K562 (cell line): ENCODE results near the gene MLXIPL. TPM values are rescaled to one million over a fixed set of nuclear protein-coding genes. Genes with fewer than 3 reads are reported as not detected.

Experiments
- AFF1 ChIP-seq, 2 experiments: fragments of 450-650 bp; IDR thresholded peaks; 2 replicates each; pipeline ENCODE4 v1.6.1; 2018; ENCODE audit warnings: mild to moderate bottlenecking in 2 of 2, low read depth in 1 of 2; ENCODE audit not compliant: partially characterized antibody in 2 of 2
- CLOCK ChIP-seq: fragments of 250-450 bp; sonication (Bioruptor Pico); IDR thresholded peaks from 2 replicates; pipeline ENCODE4 v1.4.0; 2020; ENCODE audit warnings: mild to moderate bottlenecking, moderate library complexity, borderline replicate concordance
- EHMT2 ChIP-seq: fragments of 450-650 bp; IDR thresholded peaks from 2 replicates; pipeline ENCODE4 v1.6.1; 2018; ENCODE audit warnings: antibody characterized with exemption
- ETV1 ChIP-seq: fragments of 450-650 bp; conservative IDR thresholded peaks from 2 replicates; pipeline ENCODE4 v1.6.1; 2016; ENCODE audit warnings: missing genetic modification characterization, control low read depth, low read depth, missing compliant biosample characterization
- FOXA1 ChIP-seq: fragments of 450-650 bp; IDR thresholded peaks from 2 replicates; pipeline ENCODE4 v1.6.1; 2016; ENCODE audit warnings: mild to moderate bottlenecking, borderline replicate concordance
- IRF2 ChIP-seq: sonication (generic); formaldehyde crosslinking; IDR thresholded peaks from 2 replicates; pipeline ENCODE4 v1.8.1; 2022; ENCODE audit warnings: mild to moderate bottlenecking, missing genetic modification reagents
- KDM1A ChIP-seq, 2 experiments: fragments of 450-650 bp; IDR thresholded peaks; 2 replicates each; pipeline ENCODE4 v1.6.1; 2016; ENCODE audit warnings: mild to moderate bottlenecking in 2 of 2
- MECOM ChIP-seq: fragments of 250-450 bp; sonication (Bioruptor Pico); IDR thresholded peaks from 2 replicates; pipeline ENCODE4 v1.8.0; 2022; ENCODE audit warnings: inconsistent platforms
- MYBL2 ChIP-seq, 2 experiments: fragments of 450-650 bp in 1 of 2; sonication (generic) in 1 of 2; formaldehyde crosslinking in 1 of 2; IDR thresholded peaks; 2 replicates each; pipeline versions ENCODE4 v1.6.1 to v1.8.1; 2017 to 2022; ENCODE audit warnings: borderline replicate concordance in 1 of 2, inconsistent platforms in 1 of 2, low read depth in 1 of 2, mild to moderate bottlenecking in 1 of 2, missing genetic modification reagents in 1 of 2, moderate library complexity in 1 of 2
- NR2C2 ChIP-seq, 2 experiments: fragments of 200-800 bp in 1 of 2; sonication (Bioruptor generic) in 1 of 2; sonication (generic) in 1 of 2; formaldehyde crosslinking in 1 of 2; IDR thresholded peaks; 2 replicates each; pipeline versions ENCODE4 v1.6.1 to v1.8.0; 2016 to 2022; ENCODE audit warnings: mild to moderate bottlenecking in 1 of 2, missing compliant biosample characterization in 1 of 2, missing genetic modification characterization in 1 of 2, missing genetic modification reagents in 1 of 2
- NUFIP1 ChIP-seq: fragments of 450-650 bp; IDR thresholded peaks from 2 replicates; pipeline ENCODE4 v1.6.1; 2018; ENCODE audit not compliant: partially characterized antibody
- ZNF609 ChIP-seq: sonication (generic); formaldehyde crosslinking; IDR thresholded peaks from 2 replicates; pipeline ENCODE4 v1.8.1; 2023; ENCODE audit warnings: missing genetic modification reagents, mild to moderate bottlenecking, borderline replicate concordance
- ZNF717 ChIP-seq: fragments of 250-450 bp; sonication (Bioruptor Pico); IDR thresholded peaks from 2 replicates; pipeline ENCODE4 v1.5.0; 2021
- polyA plus RNA-seq, 8 experiments: library from polyadenylated mRNA; depleted of rRNA in 4 of 8; stranded (reverse) in 5 of 8; unstranded in 3 of 8; fragments of >200 nt; fragmentation: Nextera tagmentation in 2 of 8; fragmentation: Illumina TruSeq in 1 of 8; extraction: Ambion mirVana in 2 of 8; extraction: Trizol in 1 of 8; gene quantifications; 2 replicates each; pipeline versions ENCODE4 v1.2.1 to v1.2.3, GENCODE V29; 2011 to 2014; ENCODE audit warnings: inconsistent platforms in 1 of 8, missing spikeins in 1 of 8
- total RNA-seq, 7 experiments: library from RNA; depleted of rRNA in 6 of 7; stranded (reverse); fragments of >200 nt in 6 of 7; fragmentation: Illumina TruSeq in 2 of 7; extraction: Trizol in 2 of 7; gene quantifications; 2 replicates each; pipeline versions ENCODE4 v1.2.1 to v1.2.3, GENCODE V29; 2011 to 2021; ENCODE audit warnings: low replicate concordance in 1 of 7

The MLXIPL gene
- total and polyA plus RNA-seq, 9 of the 15 experiments (the other 6 are each of a cell fraction or from before 2014, with no cell fraction given) = 0.11 to 18.4 (median 1.4) TPM

- peak; percentile 57; the same call in 1 of the 2 replicates for TF ChIP-seq ZNF609
- peak in 1 of 2 experiments; percentile 26 for TF ChIP-seq AFF1 (IDR thresholded peaks at IDR 0.05; ENCODE audit: low read depth in 1 of 2, partially characterized antibody in 2 of 2)
- no peak for TF ChIP-seq ZNF717 (CRISPR knock-in tag)
- no peak for TF ChIP-seq FOXA1
- TF ChIP-seq EHMT2 = no peak
- TF ChIP-seq MYBL2 (IDR thresholded peaks at IDR 0.05; ENCODE audit: low read depth) = no peak
- no peak for TF ChIP-seq MYBL2 (CRISPR knock-in tag; IDR thresholded peaks at IDR 0.05; ENCODE audit: borderline replicate concordance)
- TF ChIP-seq ETV1 (tag) = peak; percentile 55; the same call in 1 of the 2 replicates
- TF ChIP-seq NUFIP1 = peak; percentile 29
- TF ChIP-seq CLOCK (CRISPR knock-in tag) = 0 out of 2 replicates have a peak, but pooled peaks have one; percentile 43
- no peak for TF ChIP-seq NR2C2 (CRISPR knock-in tag; IDR thresholded peaks at IDR 0.05)
- peak; percentile 98 for TF ChIP-seq NR2C2 (tag; IDR thresholded peaks at IDR 0.05)
- no peak for TF ChIP-seq IRF2 (CRISPR knock-in tag)
- no peak for TF ChIP-seq MECOM (CRISPR knock-in tag)
- peak; percentile 66 to 86 for TF ChIP-seq KDM1A (IDR thresholded peaks at IDR 0.05)
These were observed 66.7 kb downstream of the MLXIPL start, which contains the start of gene BCL7B (continued) for GRCh38 chr7:73557397-73558257.
